Activated CD4-positive, CD25-positive, alpha-beta regulatory T cell treated with anti-CD3 and anti-CD28 coated beads, Interleukin-2, amount 50 U/mL, for 16 hours (primary cell): ENCODE data around the gene PPP3CA.

ENCODE experiments used
- DNase-seq: peaks from one replicate; pipeline ENCODE4 v3.0.0-alpha.2; 2020; ENCODE audit warnings: low read depth, low spot score

PPP3CA gene

GRCh38 chr4:101177154-101177553, 170.2 kb downstream of the PPP3CA start:
- no peak for DNase-seq

GRCh38 chr4:101175896-101176676, 171.2 kb downstream of the PPP3CA start:
- DNase-seq = no peak

DNA sequence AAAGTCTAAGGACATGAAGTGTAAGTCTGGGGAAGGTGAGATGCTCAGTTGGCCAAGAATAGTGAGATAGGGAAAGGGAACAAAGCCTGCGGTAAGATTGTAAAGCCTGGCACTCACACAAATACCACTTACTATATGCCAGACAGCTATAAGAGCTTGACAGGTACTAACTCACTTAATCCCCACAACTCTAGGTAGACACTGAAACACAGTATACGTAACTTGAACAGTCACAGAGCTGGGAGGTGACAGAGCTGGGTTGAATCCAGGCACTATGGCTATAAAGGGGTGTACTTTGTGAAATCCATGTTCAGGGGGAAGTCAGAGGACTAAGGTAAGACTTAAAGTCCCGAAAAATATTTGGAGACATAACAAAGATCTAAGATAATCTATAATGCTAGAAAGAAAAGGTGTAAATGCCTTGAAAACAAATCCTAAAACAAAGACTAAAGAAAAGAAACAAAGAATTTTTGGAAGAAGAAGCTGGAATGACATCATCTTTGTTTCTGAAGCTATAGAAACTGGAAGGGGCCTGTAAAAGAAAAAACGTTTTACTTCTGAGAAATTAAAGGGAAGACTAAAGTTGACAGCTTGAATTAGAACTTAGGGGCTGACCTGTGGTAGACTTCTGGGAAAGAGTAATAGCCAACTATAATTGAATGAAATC, 172.5 kb downstream of the PPP3CA start:
- no peak for DNase-seq

- DNase-seq = no peak
These were observed 175.0 kb downstream of the PPP3CA start for GRCh38 chr4:101172369-101172768.

DNA sequence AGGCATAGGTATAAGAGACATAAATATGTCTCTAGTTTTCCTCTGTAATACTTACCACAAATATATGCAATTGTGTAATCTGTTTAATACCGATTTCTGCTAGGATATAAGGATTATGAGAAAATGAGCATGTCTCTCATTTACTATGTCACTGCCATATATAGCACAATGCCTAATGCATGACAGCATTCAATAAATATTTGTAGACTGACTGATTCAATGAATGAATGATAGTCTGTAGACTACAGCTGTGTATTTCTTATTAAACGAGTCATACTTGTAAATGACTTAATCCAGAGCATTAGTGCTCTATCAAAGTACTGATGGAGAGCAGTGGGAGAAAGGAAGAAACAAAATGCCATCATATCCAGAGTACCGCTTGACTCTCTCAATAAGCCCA, 175.6 kb downstream of the PPP3CA start:
- no peak for DNase-seq

DNA sequence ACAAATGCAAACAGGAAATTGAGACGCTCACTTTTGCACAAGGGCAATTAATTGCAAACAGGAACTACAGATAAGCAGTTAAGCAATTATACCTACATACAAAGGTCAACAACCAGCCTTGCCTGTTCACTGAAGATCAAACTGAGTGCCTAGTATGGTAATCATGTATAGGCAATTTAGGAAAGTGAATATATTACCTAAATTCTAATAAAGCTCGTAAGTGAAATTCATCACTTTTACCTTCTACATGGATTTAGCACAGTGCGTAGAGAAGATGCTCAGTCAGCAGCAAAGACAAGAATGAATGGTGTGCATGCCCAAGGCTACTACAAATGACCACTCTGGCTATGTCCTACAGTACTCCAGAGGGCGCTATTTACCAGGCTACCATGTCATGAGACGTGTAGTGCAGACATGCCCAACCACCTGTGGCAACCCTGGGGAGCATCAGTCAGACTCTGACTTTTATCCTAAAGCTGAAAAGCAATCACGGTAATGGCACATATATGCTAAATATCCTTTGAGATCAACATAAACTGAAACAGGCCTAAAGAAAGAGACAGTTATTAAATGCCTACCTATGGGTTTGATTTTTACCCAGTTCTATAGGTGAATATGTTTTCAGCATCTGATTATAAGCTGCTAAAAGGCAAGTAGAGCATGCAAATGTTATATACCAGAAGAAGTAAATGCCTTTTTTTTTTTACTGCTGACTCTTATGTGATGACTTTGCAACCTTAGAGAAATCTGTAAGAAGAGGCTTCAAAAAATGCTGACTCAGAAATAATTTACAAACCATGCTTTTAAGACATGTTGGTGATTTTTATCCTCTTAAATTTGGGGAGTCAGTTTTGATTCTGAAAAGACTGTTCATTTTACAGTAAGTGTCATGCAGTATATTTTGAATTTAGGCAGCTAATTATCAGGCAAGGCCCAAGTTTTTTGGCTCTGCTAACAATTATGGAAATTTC, 178.0 kb downstream of the PPP3CA start:
- peak; percentile 4 for DNase-seq

DNA sequence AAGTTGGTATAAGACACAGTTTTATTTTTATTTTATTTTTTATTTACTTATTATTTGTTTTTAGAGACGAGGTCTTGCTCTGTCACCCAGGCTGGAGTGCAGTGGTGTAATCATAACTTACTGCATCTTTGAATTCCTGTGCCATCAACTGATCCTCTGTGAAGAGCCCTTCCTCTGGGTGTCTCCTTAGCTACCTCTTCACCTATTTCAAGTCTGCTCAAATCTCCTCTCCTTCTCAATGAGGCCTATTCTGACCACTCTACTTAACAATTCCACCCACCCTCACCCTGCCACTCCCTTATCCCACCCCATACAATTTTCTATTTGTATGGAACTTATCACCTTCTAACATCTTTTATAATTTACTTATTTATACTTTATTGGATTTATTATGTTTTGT, 183.4 kb downstream of the PPP3CA start:
- DNase-seq = no peak

- DNase-seq = no peak
These were observed 184.3 kb downstream of the PPP3CA start for GRCh38 chr4:101162990-101163380.

- DNase-seq = no peak
These were observed 186.3 kb downstream of the PPP3CA start for GRCh38 chr4:101160792-101161592.

- no peak for DNase-seq
These were observed 188.8 kb downstream of the PPP3CA start for GRCh38 chr4:101158507-101158906.

DNA sequence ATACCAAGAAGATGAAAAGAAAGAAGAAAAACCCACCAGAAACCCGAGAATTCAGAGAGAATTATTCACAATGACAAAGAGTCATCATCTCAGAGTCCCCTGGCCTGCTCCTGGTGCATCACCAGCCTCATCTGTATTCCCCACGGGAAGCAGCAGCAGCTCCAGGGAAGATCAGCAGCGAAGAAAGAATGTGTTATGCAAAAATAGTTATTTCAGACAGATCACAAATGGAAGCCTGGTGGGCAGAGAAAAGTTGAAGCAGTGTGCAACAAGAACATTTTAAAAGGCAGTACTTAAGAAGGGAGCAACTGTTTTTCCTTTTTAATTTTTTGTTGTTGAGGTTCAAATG, 189.2 kb downstream of the PPP3CA start:
- DNase-seq = no peak

- no peak for DNase-seq
These were observed 189.8 kb downstream of the PPP3CA start for GRCh38 chr4:101157415-101158133.

DNA sequence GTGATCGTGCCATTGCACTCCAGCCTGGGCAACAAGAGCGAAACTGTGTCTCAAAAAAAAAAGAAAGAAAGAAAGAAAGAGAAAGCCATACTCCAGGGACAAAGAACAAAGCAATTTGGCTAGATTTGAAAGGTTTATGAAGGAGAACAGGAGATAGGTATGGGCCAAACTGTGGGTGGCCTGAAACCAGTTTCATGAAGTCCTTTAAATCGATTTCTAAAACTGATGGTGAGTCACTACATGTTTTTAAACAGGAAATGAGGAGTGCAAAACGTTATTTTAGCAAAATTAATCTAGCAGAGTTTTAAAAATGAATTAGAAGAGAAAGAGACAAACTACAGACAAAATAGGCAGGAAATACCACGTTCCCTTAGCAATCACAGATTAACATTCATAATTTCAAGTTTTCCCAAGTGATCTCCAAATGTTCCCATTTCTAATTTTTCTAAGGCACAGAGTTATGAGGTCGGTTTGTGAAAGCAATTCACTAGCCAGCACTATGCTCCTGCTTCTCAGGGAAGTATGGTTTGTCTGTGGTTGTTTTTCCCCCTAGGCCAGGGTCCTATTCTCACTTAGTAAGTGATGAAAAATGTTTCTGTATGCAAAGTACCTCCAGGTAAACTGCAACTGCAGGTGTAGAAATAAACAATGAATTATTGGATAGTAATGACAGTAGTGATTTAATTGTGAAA, 190.6 kb downstream of the PPP3CA start:
- no peak for DNase-seq

GRCh38 chr4:101155945-101156344, 191.4 kb downstream of the PPP3CA start:
- no peak for DNase-seq

GRCh38 chr4:101155368-101155767, 192.0 kb downstream of the PPP3CA start:
- no peak for DNase-seq

GRCh38 chr4:101153653-101154052, 193.7 kb downstream of the PPP3CA start:
- DNase-seq = no peak

- DNase-seq = no peak
These were observed 194.8 kb downstream of the PPP3CA start for GRCh38 chr4:101152521-101152920.

DNA sequence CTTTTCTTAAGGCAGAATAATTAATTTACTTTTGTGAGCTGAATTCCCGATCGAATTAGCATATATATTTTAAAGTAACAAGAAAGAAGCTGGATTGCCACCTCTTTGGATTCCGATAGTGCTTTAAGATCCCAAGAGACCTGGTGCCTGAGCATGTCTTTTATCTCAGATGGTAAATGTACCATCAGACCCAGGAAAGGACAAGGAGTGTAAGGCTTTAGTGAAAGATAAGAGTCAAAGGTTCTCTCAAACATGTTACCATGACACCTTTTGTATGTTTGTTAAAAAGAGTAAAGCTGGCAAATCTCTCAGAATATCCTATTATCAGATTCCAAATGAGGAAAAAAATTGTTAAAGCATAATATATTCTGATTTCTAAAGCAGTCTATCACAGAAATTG, 198.8 kb downstream of the PPP3CA start:
- no peak for DNase-seq

DNA sequence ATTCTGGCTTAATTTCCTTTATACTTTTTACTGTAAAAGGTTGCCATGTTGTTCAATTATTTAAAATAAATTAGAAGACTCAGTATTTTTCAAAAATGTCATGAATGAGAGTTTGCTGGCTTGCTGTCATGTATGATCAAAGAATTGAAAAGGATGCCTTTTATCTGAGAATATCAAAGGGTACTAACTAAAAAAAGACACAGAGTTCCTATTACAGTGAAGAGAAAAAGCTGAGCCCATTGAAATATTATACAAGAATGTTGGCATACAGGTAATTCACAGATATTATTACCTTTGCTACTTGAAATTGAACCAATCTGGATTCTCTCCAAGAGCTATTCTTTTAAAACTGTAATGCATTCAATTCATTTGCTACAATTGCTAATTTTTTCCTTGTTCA, 200.0 kb downstream of the PPP3CA start:
- no peak for DNase-seq

- no peak for DNase-seq
These were observed 202.3 kb downstream of the PPP3CA start for GRCh38 chr4:101145021-101145420.
